HEK293 (cell line): ENCODE measurements around the gene PDE9A.

Experiments
- CTCF ChIA-PET: fragments of 350-600 bp; formaldehyde crosslinking; extraction: SDS; loops from one replicate; lab custom pipeline; 2021; ENCODE audit warnings: antibody characterized with exemption; lab: Yijun Ruan, JAX
- POLR2A ChIA-PET: fragments of 300-600 bp; formaldehyde crosslinking; extraction: SDS; loops from one replicate; lab custom pipeline; 2020; ENCODE audit warnings: antibody characterized with exemption, inconsistent platforms; lab: Yijun Ruan, JAX
- H3K27ac ChIP-seq: fragments of 200-500 bp; sonication (Bioruptor generic); 2 replicates; pipeline ENCODE4 v1.5.1; 2014; ENCODE audit warnings: low read depth, low read length, control low read depth, inconsistent platforms; ENCODE audit errors: extremely low read depth
- H3K36me3 ChIP-seq, 2 experiments: fragments of 200-500 bp in 1 of 2; sonication (Bioruptor generic) in 1 of 2; 1 replicate in 1 of 2; 2 replicates in 1 of 2; pipeline ENCODE4 v1.5.1; 2014 to 2017; ENCODE audit warnings: inconsistent platforms in 2 of 2, low read length in 2 of 2; ENCODE audit not compliant: control insufficient read depth in 2 of 2, insufficient read depth in 1 of 2
- H3K4me1 ChIP-seq: fragments of 200-500 bp; sonication (Bioruptor generic); 2 replicates; pipeline ENCODE4 v1.5.1; 2014; ENCODE audit warnings: mild to moderate bottlenecking, low read length, inconsistent platforms; ENCODE audit not compliant: control insufficient read depth, insufficient read depth
- H3K4me3 ChIP-seq: 2 replicates; pipeline ENCODE4 v1.5.1; 2011; ENCODE audit warnings: low read depth, mild to moderate bottlenecking, control low read depth, low read length, moderate library complexity
- H3K9me3 ChIP-seq: fragments of 200-500 bp; sonication (Bioruptor generic); 2 replicates; pipeline ENCODE4 v1.5.1; 2014; ENCODE audit warnings: low read depth, low read length, inconsistent platforms; ENCODE audit not compliant: control insufficient read depth, insufficient read depth
- GLI4 ChIP-seq: fragments of 450-650 bp; formaldehyde crosslinking; IDR thresholded peaks from 2 replicates; pipeline ENCODE4 v1.5.1; 2016; ENCODE audit warnings: missing biosample characterization, missing genetic modification characterization
- KLF8 ChIP-seq: fragments of 450-650 bp; formaldehyde crosslinking; IDR thresholded peaks from 2 replicates; pipeline ENCODE4 v1.5.1; 2016; ENCODE audit warnings: missing biosample characterization, missing genetic modification characterization
- KLF9 ChIP-seq: fragments of 450-650 bp; formaldehyde crosslinking; IDR thresholded peaks from 2 replicates; pipeline ENCODE4 v1.5.1; 2016; ENCODE audit warnings: missing biosample characterization, missing genetic modification characterization, low read depth
- YY2 ChIP-seq: fragments of 450-650 bp; formaldehyde crosslinking; IDR thresholded peaks from 2 replicates; pipeline ENCODE4 v1.5.1; 2016; ENCODE audit warnings: missing biosample characterization, missing genetic modification characterization
- ZBTB10 ChIP-seq: fragments of 450-650 bp; formaldehyde crosslinking; IDR thresholded peaks from 2 replicates; pipeline ENCODE4 v1.5.1; 2016; ENCODE audit warnings: missing biosample characterization, missing genetic modification characterization
- ZBTB21 ChIP-seq: fragments of 450-650 bp; formaldehyde crosslinking; IDR thresholded peaks from 2 replicates; pipeline ENCODE4 v1.5.1; 2017; ENCODE audit warnings: missing biosample characterization, missing genetic modification characterization
- ZFP3 ChIP-seq: fragments of 450-650 bp; formaldehyde crosslinking; IDR thresholded peaks from 2 replicates; pipeline ENCODE4 v1.5.1; 2016; ENCODE audit warnings: low read depth, missing biosample characterization, missing genetic modification characterization
- ZNF157 ChIP-seq: fragments of 450-650 bp; formaldehyde crosslinking; IDR thresholded peaks from 2 replicates; pipeline ENCODE4 v1.5.1; 2016; ENCODE audit warnings: missing biosample characterization, missing genetic modification characterization
- ZNF394 ChIP-seq: fragments of 450-650 bp; formaldehyde crosslinking; IDR thresholded peaks from 2 replicates; pipeline ENCODE4 v1.5.1; 2016; ENCODE audit warnings: missing biosample characterization, missing genetic modification characterization, mild to moderate bottlenecking, moderate library complexity, borderline replicate concordance
- ZNF488 ChIP-seq: fragments of 450-650 bp; formaldehyde crosslinking; IDR thresholded peaks from 2 replicates; pipeline ENCODE4 v1.5.1; 2016; ENCODE audit warnings: missing biosample characterization, missing genetic modification characterization
- ZNF521 ChIP-seq: fragments of 450-650 bp; formaldehyde crosslinking; IDR thresholded peaks from 2 replicates; pipeline ENCODE4 v1.5.1; 2017; ENCODE audit warnings: missing biosample characterization, mild to moderate bottlenecking, missing genetic modification characterization
- ZNF544 ChIP-seq: fragments of 450-650 bp; formaldehyde crosslinking; IDR thresholded peaks from 2 replicates; pipeline ENCODE4 v1.5.0; 2017; ENCODE audit warnings: missing biosample characterization, missing genetic modification characterization
- ZNF571 ChIP-seq: fragments of 450-650 bp; formaldehyde crosslinking; IDR thresholded peaks from 2 replicates; pipeline ENCODE4 v1.5.0; 2017; ENCODE audit warnings: missing biosample characterization, missing genetic modification characterization
- ZNF585B ChIP-seq: fragments of 450-650 bp; formaldehyde crosslinking; IDR thresholded peaks from 2 replicates; pipeline ENCODE4 v1.5.1; 2016; ENCODE audit warnings: missing biosample characterization, missing genetic modification characterization
- ZNF623 ChIP-seq: fragments of 450-650 bp; formaldehyde crosslinking; IDR thresholded peaks from 2 replicates; pipeline ENCODE4 v1.5.1; 2016; ENCODE audit warnings: missing biosample characterization, missing genetic modification characterization
- ZNF670 ChIP-seq: fragments of 450-650 bp; formaldehyde crosslinking; IDR thresholded peaks from 2 replicates; pipeline ENCODE4 v1.5.1; 2016; ENCODE audit warnings: missing biosample characterization, missing genetic modification characterization, low read depth
- ZXDB ChIP-seq: fragments of 450-650 bp; formaldehyde crosslinking; IDR thresholded peaks from 2 replicates; pipeline ENCODE4 v1.5.1; 2016; ENCODE audit warnings: missing biosample characterization, missing genetic modification characterization

Gene PDE9A

DNA sequence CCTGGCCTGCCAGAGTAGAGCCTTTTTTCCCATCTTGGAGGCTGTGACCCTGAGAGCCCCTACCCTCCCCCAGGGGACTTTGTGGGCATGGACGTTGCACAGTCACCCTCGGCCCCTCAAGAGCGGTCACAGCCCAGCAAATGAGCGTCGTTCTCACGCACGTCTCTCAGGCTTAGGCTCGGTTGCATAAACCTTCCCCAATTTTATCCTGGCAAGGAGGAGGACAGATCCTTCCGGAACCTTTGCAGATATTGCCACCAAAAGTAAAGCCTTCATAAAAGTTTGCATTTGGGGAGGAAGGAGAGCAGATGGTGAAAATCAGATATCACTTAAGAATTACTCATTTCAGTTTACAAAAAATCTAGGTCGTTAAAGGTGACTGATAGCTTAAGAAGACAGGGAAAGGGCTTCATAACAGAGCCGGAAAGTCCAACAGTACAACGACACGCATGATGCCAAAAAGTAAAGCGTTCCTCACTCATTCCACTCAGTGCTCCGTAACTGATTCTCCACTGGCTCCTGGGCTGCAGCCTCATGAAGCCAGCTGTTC, 29.3 kb downstream of the PDE9A start (continued):
- TF ChIP-seq ZBTB10 (tag by site-specific recombination), result no peak

- CTCF ChIA-PET, result no interaction called here
- POLR2A ChIA-PET, result no interaction called here
- H3K4me3 ChIP-seq, result no peak overlapping the region
- no peak for TF ChIP-seq ZXDB (tag by site-specific recombination)
- TF ChIP-seq ZNF585B (tag by site-specific recombination), result no peak
- TF ChIP-seq YY2 (tag by site-specific recombination), result no peak
- TF ChIP-seq ZNF488 (tag by site-specific recombination), result no peak
- no peak for TF ChIP-seq KLF8 (tag by site-specific recombination)
- no peak for TF ChIP-seq ZNF670 (tag by site-specific recombination)
- TF ChIP-seq ZNF623 (tag by site-specific recombination), result no peak
- no peak for TF ChIP-seq GLI4 (tag by site-specific recombination)
- no peak for TF ChIP-seq ZNF571
- no peak for TF ChIP-seq ZBTB21 (tag by site-specific recombination)
- no peak overlapping the region for H3K27ac ChIP-seq
- peaks cover 0 to under 1% of the 10 kb centered on the region in 2 experiments; a peak in 1 of 3 replicates for H3K36me3 ChIP-seq
- no peaks in the 10 kb centered on the region for H3K4me1 ChIP-seq
- no peaks in the 10 kb centered on the region for H3K9me3 ChIP-seq
These were observed 30.1 kb downstream of the PDE9A start for GRCh38 chr21:42683371-42684108.

DNA sequence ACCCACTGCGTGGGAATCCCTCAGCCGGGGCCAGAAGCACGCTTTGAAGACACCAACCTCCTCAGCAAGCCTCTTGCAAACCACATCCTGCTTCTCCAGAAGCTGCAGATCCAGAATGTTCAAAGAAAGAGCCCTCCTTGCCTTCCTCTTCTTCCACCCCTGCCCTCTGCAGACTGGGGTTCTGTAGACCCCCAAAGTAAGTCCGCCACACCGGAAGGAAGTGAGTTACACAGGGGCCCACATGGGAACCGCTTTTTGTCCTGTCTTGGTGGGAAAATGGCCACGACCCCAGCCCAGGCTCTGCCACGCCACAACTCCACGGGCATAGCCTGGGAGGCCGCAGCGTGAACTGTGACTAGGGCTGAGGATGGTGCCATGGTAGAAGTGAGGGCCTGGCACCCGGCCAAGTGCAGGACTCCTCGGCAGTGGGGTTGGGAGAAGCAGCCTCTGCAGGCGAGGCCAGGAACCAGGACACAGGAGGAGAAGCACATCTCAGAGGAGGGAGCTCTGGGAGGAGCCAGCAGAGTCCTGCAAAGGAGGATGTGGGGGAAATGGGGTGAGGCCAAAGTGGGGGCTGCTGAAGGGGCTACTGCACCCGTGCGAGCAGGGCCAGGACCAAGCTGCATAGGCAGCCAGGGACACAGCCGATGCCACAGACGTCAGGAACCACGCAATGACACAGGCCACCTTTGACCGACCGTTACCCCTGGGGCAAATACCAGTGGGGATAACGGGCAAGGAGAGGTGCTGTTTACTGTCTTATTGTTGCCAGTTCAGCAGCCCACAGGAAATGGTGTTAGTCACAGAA, 30.9 kb downstream of the PDE9A start:
- peaks cover 0 to 8% of the 10 kb centered on the region in 2 experiments; a peak in 1 of 3 replicates for H3K36me3 ChIP-seq
- H3K4me1 ChIP-seq, result no peaks in the 10 kb centered on the region
- POLR2A ChIA-PET, result no interaction called here
- no peak overlapping the region for H3K27ac ChIP-seq
- H3K9me3 ChIP-seq, result no peaks in the 10 kb centered on the region
- CTCF ChIA-PET, result interaction anchor here (0.7 kb wide), 2 partner anchors 51 to 138 kb away, joined by 3 to 4 read pairs; no protein-coding TSS in a partner anchor
- H3K4me3 ChIP-seq, result no peak overlapping the region
- TF ChIP-seq ZNF394 (tag by site-specific recombination) (peak; percentile 39; the same call in 1 of the 2 replicates), ZFP3 (no peak), ZNF544 (tag by site-specific recombination) (peak; percentile 74; the same call in 1 of the 2 replicates)

GRCh38 chr21:42685036-42685435, 31.6 kb downstream of the PDE9A start:
- TF ChIP-seq ZNF521 (tag by site-specific recombination), result no peak
- TF ChIP-seq ZNF157 (tag by site-specific recombination), result no peak
- no peak for TF ChIP-seq KLF9 (tag by site-specific recombination)
- ChIA-PET POLR2A (no interaction called here), CTCF (interaction anchor here (0.5 to 0.7 kb wide), 3 partner anchors 35 to 137 kb away, joined by 3 to 4 read pairs (median 3); no protein-coding TSS in a partner anchor)
- peaks cover 0 to 13% of the 10 kb centered on the region in 2 experiments; a peak in 1 of 3 replicates for H3K36me3 ChIP-seq
- H3K9me3 ChIP-seq, result no peaks in the 10 kb centered on the region
- no peak overlapping the region for H3K4me3 ChIP-seq
- H3K4me1 ChIP-seq, result no peaks in the 10 kb centered on the region
- no peak overlapping the region for H3K27ac ChIP-seq
